ENCODE data around the gene GALNT2. TPM values are rescaled to one million over a fixed set of nuclear protein-coding genes. Genes with fewer than 3 reads are reported as not detected.

The GALNT2 gene
- total RNA-seq, 2 experiments from 2014 or later: 48.2 to 51.0 TPM

GRCh38 chr1:230158415-230159291 is 91.6 kb downstream of the GALNT2 start:
- ChIA-PET POLR2A (no interaction called here), CTCF (interaction anchor here (0.7 to 1.3 kb wide), 2 partner anchors 9 kb away, joined by 3 read pairs; no protein-coding TSS in a partner anchor)
- DNase-seq (no peak), ATAC-seq (no peak)
- Mint-ChIP-seq H3K27me3 (no peaks in the 10 kb centered on the region), H3K9me3 (ENCODE audit: low read depth) (no peaks in the 10 kb centered on the region), H3K27ac (no peak overlapping the region), H3K4me1 (peaks cover 41% of the 10 kb centered on the region), H3K36me3 (ENCODE audit: low read depth) (peaks cover 4% of the 10 kb centered on the region), H3K4me3 (no peak overlapping the region)
- intact Hi-C loops (cut with DNase I, micrococcal nuclease): no loop called here

- no peak for DNase-seq
- Mint-ChIP-seq H3K27ac (no peak overlapping the region), H3K4me3 (no peak overlapping the region), H3K36me3 (ENCODE audit: low read depth) (peaks cover 4% of the 10 kb centered on the region), H3K27me3 (no peaks in the 10 kb centered on the region), H3K4me1 (peaks cover 38% of the 10 kb centered on the region), H3K9me3 (ENCODE audit: low read depth) (no peaks in the 10 kb centered on the region)
- intact Hi-C loops (cut with DNase I, micrococcal nuclease): no loop called here
- ATAC-seq: no peak
- ChIA-PET POLR2A (no interaction called here), CTCF (interaction anchor here (0.7 kb wide), 1 partner anchor 8 kb away, joined by 3 read pairs; no protein-coding TSS in a partner anchor)
Measured at GRCh38 chr1:230159580-230159979, 92.5 kb downstream of the GALNT2 start.

GRCh38 chr1:230160957-230161771 is 94.1 kb downstream of the GALNT2 start:
- intact Hi-C loops (cut with DNase I, micrococcal nuclease): loop anchor here in 1 of 2 experiments (10.0 kb wide), 1 partner anchor 306 kb away; no protein-coding TSS in a partner anchor
- Mint-ChIP-seq H3K9me3 (ENCODE audit: low read depth) (no peaks in the 10 kb centered on the region), H3K27me3 (no peaks in the 10 kb centered on the region), H3K27ac (peak overlapping the region; percentile 17), H3K4me3 (no peak overlapping the region), H3K4me1 (peaks cover 31% of the 10 kb centered on the region), H3K36me3 (ENCODE audit: low read depth) (peaks cover 4% of the 10 kb centered on the region)
- ATAC-seq: no peak
- ChIA-PET POLR2A (interaction anchor here (0.5 kb wide), 1 partner anchor 260 kb away, joined by 5 read pairs; no protein-coding TSS in a partner anchor), CTCF (no interaction called here)
- no peak for DNase-seq

GRCh38 chr1:230163205-230163604 is 96.2 kb downstream of the GALNT2 start:
- DNase-seq: no peak
- Mint-ChIP-seq H3K4me3 (no peak overlapping the region), H3K9me3 (ENCODE audit: low read depth) (no peaks in the 10 kb centered on the region), H3K27me3 (no peaks in the 10 kb centered on the region), H3K4me1 (peaks cover 29% of the 10 kb centered on the region), H3K27ac (no peak overlapping the region), H3K36me3 (ENCODE audit: low read depth) (peaks cover 2% of the 10 kb centered on the region)
- intact Hi-C loops (cut with DNase I, micrococcal nuclease): loop anchor here in 1 of 2 experiments (10.0 kb wide), 1 partner anchor 308 kb away; no protein-coding TSS in a partner anchor
- ATAC-seq: no peak
- ChIA-PET POLR2A (interaction anchor here (0.6 kb wide), 1 partner anchor 60 kb away, joined by 3 read pairs; no protein-coding TSS in a partner anchor), CTCF (interaction anchor here (0.7 to 1.0 kb wide), 2 partner anchors 52 to 92 kb away, joined by 3 read pairs; no protein-coding TSS in a partner anchor)

GRCh38 chr1:230163719-230164118 is 96.7 kb downstream of the GALNT2 start:
- H3K27me3 Mint-ChIP-seq: no peaks in the 10 kb centered on the region
- no peak for DNase-seq
- CTCF ChIA-PET: interaction anchor here (1.0 kb wide), 1 partner anchor 52 kb away, joined by 3 read pairs; no protein-coding TSS in a partner anchor
- no peak overlapping the region for H3K4me3 Mint-ChIP-seq
- intact Hi-C loops (cut with DNase I, micrococcal nuclease): loop anchor here in 1 of 2 experiments (10.0 kb wide), 1 partner anchor 309 kb away; no protein-coding TSS in a partner anchor
- POLR2A ChIA-PET: interaction anchor here (0.6 kb wide), 1 partner anchor 61 kb away, joined by 3 read pairs; no protein-coding TSS in a partner anchor
- no peak for ATAC-seq
- H3K27ac Mint-ChIP-seq: no peak overlapping the region
- peaks cover 31% of the 10 kb centered on the region for H3K4me1 Mint-ChIP-seq
- H3K36me3 Mint-ChIP-seq (ENCODE audit: low read depth): peaks cover 2% of the 10 kb centered on the region
- H3K9me3 Mint-ChIP-seq (ENCODE audit: low read depth): no peaks in the 10 kb centered on the region

GRCh38 chr1:230165536-230165935 is 98.5 kb downstream of the GALNT2 start:
- Mint-ChIP-seq H3K9me3 (ENCODE audit: low read depth) (no peaks in the 10 kb centered on the region), H3K36me3 (ENCODE audit: low read depth) (peaks cover 3% of the 10 kb centered on the region), H3K27me3 (no peaks in the 10 kb centered on the region), H3K4me1 (peaks cover 45% of the 10 kb centered on the region), H3K27ac (peak overlapping the region; percentile 12), H3K4me3 (no peak overlapping the region)
- DNase-seq (no peak), ATAC-seq (no peak)
- intact Hi-C loops (cut with DNase I, micrococcal nuclease): loop anchor here (5.0 to 10.0 kb wide), 4 partner anchors 53 to 453 kb away; no protein-coding TSS in a partner anchor
- ChIA-PET POLR2A (no interaction called here), CTCF (interaction anchor here (0.6 to 1.8 kb wide), 4 partner anchors 13 to 504 kb away, joined by 3 to 6 read pairs (median 3); no protein-coding TSS in a partner anchor)

- ChIA-PET POLR2A (interaction anchor here (0.6 kb wide), 2 partner anchors 62 to 562 kb away, joined by 3 to 5 read pairs; no protein-coding TSS in a partner anchor), CTCF (interaction anchor here (0.7 to 1.8 kb wide), 16 partner anchors 9 to 517 kb away, joined by 3 to 8 read pairs (median 3); no protein-coding TSS in a partner anchor)
- H3K4me3 Mint-ChIP-seq: no peak overlapping the region
- intact Hi-C loops (cut with DNase I, micrococcal nuclease): loop anchor here (1.0 to 10.0 kb wide), 8 partner anchors 54 to 505 kb away; partner anchors contain the start of gene GALNT2 (in 1 of the 2)
- no peaks in the 10 kb centered on the region for H3K9me3 Mint-ChIP-seq (ENCODE audit: low read depth)
- ATAC-seq (peak; percentile 62), DNase-seq (no peak)
- H3K27me3 Mint-ChIP-seq: no peaks in the 10 kb centered on the region
- peaks cover 5% of the 10 kb centered on the region for H3K36me3 Mint-ChIP-seq (ENCODE audit: low read depth)
- peak overlapping the region; percentile 40 for H3K27ac Mint-ChIP-seq
- peaks cover 46% of the 10 kb centered on the region for H3K4me1 Mint-ChIP-seq
Measured at GRCh38 chr1:230166366-230167132, 99.5 kb downstream of the GALNT2 start.

- no peak overlapping the region for H3K4me3 Mint-ChIP-seq
- DNase-seq (peak; percentile 59), ATAC-seq (peak; percentile 66)
- CTCF ChIA-PET: interaction anchor here (0.7 to 1.8 kb wide), 15 partner anchors 10 to 518 kb away, joined by 3 to 8 read pairs (median 3); no protein-coding TSS in a partner anchor
- H3K4me1 Mint-ChIP-seq: peaks cover 43% of the 10 kb centered on the region
- intact Hi-C loops (cut with DNase I, micrococcal nuclease): loop anchor here (1.0 to 10.0 kb wide), 8 partner anchors 55 to 506 kb away; partner anchors contain the start of gene GALNT2 (in 1 of the 2)
- no peaks in the 10 kb centered on the region for H3K9me3 Mint-ChIP-seq (ENCODE audit: low read depth)
- peaks cover 5% of the 10 kb centered on the region for H3K36me3 Mint-ChIP-seq (ENCODE audit: low read depth)
- peak overlapping the region; percentile 40 for H3K27ac Mint-ChIP-seq
- POLR2A ChIA-PET: interaction anchor here (0.6 kb wide), 1 partner anchor 63 kb away, joined by 3 read pairs; no protein-coding TSS in a partner anchor
- H3K27me3 Mint-ChIP-seq: no peaks in the 10 kb centered on the region
Measured at GRCh38 chr1:230167419-230167852, 100.4 kb downstream of the GALNT2 start.

- ChIA-PET POLR2A (no interaction called here), CTCF (interaction anchor here (1.3 kb wide), 1 partner anchor 509 kb away, joined by 4 read pairs; no protein-coding TSS in a partner anchor)
- intact Hi-C loops (cut with DNase I, micrococcal nuclease): loop anchor here (5.0 to 10.0 kb wide), 4 partner anchors 57 to 457 kb away; no protein-coding TSS in a partner anchor
- DNase-seq: no peak
- peak overlapping the region; percentile 7 for H3K4me3 Mint-ChIP-seq
- H3K36me3 Mint-ChIP-seq (ENCODE audit: low read depth): peaks cover 5% of the 10 kb centered on the region
- H3K27me3 Mint-ChIP-seq: no peaks in the 10 kb centered on the region
- no peak for ATAC-seq
- no peaks in the 10 kb centered on the region for H3K9me3 Mint-ChIP-seq (ENCODE audit: low read depth)
- peak overlapping the region; percentile 19 for H3K27ac Mint-ChIP-seq
- peaks cover 53% of the 10 kb centered on the region for H3K4me1 Mint-ChIP-seq
Measured at GRCh38 chr1:230169454-230170152, 102.6 kb downstream of the GALNT2 start.
